NOMO-1 (cell line): Measurements from ENCODE around the gene PKNOX2.
A peak's percentile ranks its signal among the peaks of the same experiment; 100 is the strongest.

Source experiments
- DNase-seq, 2 experiments: peaks; one replicate each; lab custom pipeline; 2025; ENCODE audit not compliant: unreplicated experiment in 2 of 2; lab: John Stamatoyannopoulos, UW

PKNOX2 gene

DNA sequence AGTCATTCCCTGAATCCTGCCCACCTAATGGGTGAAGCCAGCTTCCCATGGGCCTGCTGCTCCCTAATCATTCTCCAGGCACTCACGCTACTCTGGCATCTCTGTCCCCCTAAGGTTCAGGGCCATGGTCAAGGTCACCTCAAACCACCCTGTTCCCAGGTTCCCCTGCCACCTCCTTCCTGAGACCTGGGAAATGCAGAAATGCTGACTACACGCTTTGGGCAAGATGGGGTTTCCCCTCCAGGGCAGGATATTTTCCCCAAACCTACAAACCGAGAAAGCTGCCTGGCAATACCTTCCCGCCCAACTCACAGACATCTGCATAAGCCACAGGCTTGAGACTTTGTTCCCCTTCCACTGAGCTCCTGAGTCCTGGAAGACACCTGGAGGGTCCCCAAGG lies 233.9 kb downstream of the PKNOX2 start:
- no peak for DNase-seq

- peak in 1 of 2 experiments; percentile 54 for DNase-seq
Measured at GRCh38 chr11:125398994-125399640, 234.6 kb downstream of the PKNOX2 start.

GRCh38 chr11:125399945-125400344 lies 235.4 kb downstream of the PKNOX2 start:
- DNase-seq, result no peak

DNA sequence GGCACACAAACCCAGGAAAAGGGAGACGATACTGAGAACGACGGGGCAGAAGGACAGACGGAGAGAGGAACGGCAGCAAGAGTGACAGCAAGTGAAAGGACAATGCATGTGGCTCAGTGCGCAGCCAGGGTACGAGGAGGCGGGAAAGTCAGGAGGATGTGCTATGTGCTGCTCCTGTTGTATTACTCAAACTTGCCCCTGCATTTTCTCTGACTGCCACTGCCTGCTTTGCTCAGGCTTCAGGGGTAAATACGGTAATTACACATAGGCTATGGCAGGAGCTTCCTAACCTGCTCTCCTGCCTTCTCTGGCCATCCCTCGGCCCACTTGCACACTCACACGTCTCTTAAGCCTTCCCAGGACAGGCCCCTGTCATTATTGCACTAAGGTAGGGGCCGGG lies 236.7 kb downstream of the PKNOX2 start:
- DNase-seq, result no peak

DNA sequence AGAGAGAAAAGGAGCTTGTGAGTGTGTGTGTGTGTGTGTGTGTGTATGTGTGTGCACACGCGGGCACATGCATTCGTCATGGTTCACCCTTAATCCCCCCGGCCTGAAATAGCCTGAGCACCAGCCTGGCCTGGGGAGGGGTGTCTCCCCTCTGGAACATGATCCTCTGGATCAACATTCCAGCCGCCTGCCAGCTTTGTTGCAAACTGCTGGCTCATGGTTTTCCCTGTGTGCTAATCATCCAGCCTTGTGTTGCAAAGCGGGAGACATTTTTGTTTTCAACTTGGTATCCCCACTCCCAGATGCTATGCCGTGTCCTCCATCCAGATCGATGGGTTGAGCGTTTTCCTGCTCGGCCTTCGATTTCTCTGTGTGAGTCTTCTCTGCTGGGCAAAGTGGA lies 237.2 kb downstream of the PKNOX2 start:
- no peak for DNase-seq

DNA sequence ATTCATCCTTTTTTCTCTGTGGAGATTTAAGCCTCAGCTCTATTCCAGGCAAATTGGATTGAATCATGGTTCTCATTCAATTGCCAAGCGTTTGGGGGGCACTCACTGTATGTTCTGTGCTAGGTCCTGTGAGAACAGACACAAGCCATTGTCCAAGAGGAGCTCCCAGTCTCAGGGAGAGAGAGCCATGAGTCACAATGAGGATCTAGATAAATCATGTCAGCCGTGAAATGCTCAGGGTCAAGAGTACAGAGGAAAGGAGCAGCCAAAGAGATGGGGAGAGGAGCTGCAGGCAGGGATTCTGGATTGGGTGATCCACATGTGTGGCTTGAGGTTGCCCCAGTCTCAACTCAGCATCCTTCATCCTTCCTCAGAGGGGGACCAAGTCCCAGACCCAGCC lies 237.9 kb downstream of the PKNOX2 start:
- no peak for DNase-seq

DNA sequence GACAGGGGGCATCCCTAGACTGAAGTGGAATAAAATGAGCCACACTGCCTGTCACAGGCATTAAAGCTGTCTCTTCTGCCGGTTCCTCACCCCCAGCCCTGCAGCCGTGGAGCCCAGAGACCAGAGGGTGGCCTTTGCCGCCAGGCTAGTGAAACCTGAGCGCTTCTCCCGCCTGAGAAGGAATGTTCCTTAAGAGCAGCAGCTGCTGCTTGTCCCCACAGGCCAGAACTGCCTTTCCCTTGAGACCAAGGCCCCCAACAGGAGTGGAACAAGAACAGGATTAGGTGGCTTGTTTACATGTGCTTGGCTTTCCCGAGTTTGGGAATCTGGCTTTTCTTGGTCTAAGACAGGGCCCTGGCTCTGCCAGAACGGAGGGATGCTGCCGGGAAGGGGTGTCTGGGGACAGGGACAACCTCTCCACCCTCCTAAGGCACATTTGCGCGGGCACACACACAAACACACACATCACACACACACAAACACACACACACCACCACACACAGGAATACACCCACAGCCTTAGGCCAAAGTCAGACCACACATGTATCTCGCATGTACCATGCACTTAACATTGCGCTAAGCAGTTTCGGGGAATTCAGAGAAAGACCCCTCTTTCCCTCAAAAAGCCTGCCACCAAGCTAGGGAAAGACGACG lies 239.7 kb downstream of the PKNOX2 start:
- DNase-seq, result no peak

DNA sequence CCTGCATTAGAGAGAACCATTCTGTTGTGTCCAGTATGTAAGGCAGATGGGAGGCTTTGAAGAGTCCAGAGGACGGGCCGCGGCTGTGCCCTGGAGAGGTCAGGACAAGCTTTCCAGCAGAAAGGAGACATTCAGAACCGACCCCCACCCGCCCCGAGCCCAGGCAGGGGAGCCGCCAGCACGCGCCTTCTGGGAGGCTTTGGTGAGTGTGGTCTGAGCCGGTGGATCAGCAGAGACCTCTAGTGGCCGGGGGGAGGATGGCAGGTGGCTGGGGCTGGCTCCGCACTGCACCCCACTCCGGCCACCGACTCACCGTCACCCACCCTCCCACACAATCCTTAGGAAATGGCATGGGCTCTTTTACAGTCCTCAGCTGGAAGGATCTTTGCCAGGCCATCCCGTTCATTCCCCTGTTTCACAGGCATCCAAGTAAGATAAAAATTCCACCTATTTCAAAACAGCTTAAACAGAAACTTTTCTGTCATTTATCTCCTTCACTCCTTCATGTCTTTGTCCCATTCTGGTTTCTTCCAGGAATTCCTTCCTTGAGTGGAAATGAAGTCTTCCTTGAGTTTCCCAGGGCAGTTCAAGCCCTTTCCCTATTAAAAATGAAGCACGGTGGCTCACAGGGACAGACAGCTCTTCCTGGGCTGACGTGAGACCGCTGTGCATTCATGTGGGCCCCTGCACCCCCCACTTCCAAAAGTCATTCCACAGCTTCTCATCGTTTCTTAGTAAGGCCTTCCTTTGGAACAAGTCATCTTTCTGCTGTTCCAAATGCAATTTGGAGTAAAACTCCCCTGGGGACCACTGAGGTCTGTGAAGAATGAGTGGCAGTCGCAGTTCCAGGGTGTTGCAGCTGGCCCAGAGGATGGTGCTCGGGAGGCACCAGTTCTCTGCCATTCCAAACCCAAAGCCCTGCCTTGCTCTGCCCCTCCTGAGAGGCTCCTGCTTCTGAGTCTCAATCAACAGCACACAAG lies 240.6 kb downstream of the PKNOX2 start:
- peak; percentile 14 to 46 for DNase-seq

DNA sequence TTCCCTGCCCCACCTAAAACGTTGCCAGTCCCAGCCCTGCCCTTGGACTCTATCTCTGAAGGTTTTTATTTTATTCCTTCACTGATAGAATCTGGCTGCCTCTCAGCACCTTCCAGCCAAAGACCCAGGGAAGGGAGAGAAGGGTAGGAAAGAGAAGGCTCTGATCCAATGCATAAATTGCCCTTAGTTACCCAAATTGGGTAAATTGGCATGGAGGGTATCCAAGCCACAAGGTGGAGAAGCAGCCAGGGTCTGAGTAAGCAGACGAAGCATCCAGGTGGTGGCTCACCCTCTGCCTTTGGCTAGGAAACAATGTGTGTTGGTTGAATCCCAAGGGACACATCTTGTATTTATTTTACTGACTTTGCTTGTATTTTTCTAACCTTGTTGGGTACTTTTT lies 242.5 kb downstream of the PKNOX2 start:
- no peak for DNase-seq

DNA sequence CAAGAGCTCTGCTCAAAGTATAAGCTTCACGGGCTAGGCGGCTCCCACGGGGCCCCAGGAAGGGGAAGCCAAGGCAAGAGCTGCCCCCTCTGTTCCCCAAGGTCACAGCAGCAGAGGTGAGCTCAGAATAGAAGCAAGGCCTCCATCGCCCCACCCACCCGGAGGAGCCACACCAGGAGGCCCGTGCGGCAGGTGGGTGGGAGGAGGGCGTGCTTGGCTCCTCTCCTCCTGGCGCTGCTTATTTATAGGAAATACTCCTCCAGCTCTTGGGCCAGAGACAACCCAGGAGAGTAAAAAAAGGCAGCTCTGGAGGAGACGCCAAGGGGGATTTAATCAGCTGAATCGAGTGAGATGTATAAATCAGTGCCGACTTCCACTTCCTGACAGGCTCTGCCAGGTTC lies 243.8 kb downstream of the PKNOX2 start:
- DNase-seq, result no peak

DNA sequence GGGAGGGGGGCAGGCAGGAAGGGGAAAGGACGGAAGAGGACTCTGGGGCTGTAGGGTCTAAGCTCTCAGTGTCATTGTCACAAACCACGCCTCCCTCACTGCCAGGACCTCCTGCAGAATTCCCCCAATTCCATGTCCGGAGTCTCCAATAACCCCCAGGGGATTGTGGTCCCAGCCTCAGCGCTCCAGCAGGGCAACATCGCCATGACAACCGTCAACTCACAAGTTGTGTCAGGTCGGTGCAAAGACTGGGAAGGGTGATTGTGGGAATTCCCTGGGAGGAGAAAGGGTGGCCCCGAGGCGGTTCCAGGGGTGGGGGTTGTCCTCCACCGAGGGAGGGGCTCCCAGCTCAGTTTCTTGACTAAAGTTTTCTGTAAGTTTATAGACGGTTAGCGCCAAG lies 245.5 kb downstream of the PKNOX2 start:
- no peak for DNase-seq

GRCh38 chr11:125412177-125412496 lies 247.6 kb downstream of the PKNOX2 start:
- no peak for DNase-seq

DNA sequence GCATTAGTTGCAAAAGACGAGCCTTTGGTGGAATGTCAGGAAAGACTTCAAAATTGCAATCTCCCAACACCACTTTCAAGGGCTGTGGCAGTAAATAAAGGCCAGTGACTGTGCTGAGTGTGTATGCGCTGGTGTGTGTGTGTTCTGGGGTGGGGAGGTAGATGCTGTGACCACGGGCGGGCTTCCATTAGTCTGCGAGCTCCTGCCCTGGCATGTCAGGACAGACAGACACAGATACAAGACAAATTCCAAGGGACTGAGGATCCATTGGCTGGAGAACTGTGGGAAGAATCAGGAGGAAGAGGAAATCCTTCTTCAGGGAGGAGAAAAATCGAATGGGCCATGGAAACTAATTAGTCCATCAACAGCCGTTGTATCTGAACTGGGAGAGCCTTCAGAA lies 248.0 kb downstream of the PKNOX2 start:
- DNase-seq, result no peak

GRCh38 chr11:125413226-125413625 lies 248.7 kb downstream of the PKNOX2 start:
- DNase-seq, result no peak

DNA sequence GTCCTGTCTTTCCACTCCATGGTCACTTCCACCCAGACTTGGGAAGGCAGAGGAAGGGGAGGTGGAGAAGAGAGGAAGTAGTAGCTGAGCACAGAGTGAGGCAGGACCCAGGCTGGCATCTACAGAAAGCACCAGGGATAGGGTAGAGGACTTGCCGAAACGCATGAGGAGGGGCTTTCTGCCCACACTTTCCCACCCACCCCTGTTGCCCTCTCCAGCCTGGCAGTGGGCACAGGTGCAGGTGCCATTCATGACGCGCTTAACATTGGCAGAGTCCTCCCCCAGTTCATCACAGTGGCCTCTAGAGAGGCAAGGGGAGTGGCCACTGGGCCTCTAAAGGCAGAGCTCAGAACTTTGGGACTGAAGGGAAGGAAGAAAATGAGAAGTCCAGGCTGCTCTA lies 249.6 kb downstream of the PKNOX2 start:
- DNase-seq, result no peak

- DNase-seq, result no peak
Measured at GRCh38 chr11:125416981-125417935, 252.7 kb downstream of the PKNOX2 start.

DNA sequence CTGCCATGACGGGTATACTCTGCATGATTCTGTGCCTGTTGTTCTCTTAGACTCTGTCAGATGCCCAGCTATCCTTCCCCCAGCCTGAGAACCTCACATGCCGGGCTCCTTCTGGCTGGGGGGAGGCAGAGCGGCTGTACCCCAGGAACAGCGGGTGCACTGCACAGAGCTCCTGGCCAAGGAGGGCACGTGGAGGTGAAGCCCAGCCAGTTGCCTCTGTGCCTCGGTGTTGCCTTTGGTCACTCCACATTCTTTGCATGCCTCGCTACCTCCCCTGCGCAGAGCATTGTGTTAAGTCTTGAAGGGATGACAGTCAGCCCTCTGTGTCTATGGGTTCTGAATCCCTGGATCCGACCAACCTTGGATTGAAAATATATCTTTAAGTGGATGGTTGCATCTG lies 253.8 kb downstream of the PKNOX2 start:
- no peak for DNase-seq

GRCh38 chr11:125422681-125423080 lies 258.1 kb downstream of the PKNOX2 start:
- no peak for DNase-seq

GRCh38 chr11:125423247-125423849 lies 258.8 kb downstream of the PKNOX2 start:
- DNase-seq, result no peak

DNA sequence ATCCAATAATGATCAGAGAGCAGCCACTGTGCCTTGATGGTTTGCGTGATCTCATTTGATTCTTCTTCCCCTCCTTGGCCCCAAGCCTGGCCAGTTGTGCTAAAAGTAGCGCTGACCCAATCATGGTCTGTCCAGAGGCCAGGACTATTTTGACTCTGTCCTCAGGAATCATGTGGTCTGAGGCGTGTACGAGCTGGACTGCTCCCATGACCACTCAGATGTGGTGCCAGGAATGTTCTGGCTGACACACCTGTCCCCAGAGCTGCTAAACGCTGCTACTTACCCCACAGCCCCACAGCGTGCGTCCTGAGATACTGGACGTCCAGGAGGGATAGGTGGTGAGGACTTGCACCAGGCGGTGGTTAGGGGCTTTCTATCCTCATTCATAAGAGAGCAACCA lies 261.1 kb downstream of the PKNOX2 start:
- DNase-seq, result no peak
